GM10266 (cell line): ENCODE measurements around the gene DAPK1.

ENCODE experiments used
- DNase-seq: peaks from one replicate; pipeline ENCODE4 v3.0.0; 2012; ENCODE audit errors: extremely low spot score
- TF ChIP-seq, protein P1 (sequence below): IDR thresholded peaks from 2 replicates; pipeline ENCODE4 v1.5.1; 2012; ENCODE audit warnings: mild to moderate bottlenecking, low read depth; ENCODE audit not compliant: control insufficient read depth, insufficient read depth; ENCODE audit errors: missing control alignments

The DAPK1 gene

DNA sequence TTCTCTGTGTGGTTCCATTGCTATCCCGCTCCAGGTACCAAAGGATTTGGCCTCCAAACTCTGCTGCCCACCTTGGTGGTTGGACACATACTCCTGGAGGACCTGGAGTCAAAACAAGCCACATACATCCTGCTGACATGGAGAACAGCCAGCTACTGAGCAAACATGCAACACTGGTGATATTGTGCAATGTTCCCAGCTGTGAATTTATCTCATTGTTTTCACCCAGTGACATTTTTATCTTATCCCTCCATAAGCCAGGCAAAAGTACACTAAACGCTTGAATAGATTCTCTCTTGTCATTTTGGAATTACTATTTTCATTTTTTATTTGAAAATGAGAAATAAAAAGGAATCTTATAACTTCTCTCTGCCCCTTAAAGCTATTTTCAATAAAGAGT lies 217.2 kb downstream of the DAPK1 start:
- TF ChIP-seq, protein P1, sequence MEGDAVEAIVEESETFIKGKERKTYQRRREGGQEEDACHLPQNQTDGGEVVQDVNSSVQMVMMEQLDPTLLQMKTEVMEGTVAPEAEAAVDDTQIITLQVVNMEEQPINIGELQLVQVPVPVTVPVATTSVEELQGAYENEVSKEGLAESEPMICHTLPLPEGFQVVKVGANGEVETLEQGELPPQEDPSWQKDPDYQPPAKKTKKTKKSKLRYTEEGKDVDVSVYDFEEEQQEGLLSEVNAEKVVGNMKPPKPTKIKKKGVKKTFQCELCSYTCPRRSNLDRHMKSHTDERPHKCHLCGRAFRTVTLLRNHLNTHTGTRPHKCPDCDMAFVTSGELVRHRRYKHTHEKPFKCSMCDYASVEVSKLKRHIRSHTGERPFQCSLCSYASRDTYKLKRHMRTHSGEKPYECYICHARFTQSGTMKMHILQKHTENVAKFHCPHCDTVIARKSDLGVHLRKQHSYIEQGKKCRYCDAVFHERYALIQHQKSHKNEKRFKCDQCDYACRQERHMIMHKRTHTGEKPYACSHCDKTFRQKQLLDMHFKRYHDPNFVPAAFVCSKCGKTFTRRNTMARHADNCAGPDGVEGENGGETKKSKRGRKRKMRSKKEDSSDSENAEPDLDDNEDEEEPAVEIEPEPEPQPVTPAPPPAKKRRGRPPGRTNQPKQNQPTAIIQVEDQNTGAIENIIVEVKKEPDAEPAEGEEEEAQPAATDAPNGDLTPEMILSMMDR, result no peak
- DNase-seq, result no peak

DNA sequence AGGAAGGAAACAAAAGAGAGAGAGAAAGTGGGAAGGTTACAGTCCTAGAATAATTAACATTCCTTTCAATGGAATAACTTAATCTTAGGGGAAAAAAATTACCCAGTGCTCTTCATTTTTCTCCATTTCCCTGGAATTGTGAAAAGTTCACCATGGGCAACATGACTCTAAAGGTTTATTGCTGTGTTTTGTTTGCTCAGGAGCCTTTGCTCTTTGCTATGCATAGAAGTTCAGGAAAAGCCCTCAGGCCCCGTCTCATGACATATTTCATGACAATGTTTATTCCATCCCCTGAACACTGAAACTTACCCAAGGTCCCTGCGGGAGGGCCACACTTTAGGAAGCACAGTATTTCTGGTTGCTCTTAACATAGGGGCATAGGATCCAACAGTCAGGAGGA lies 218.5 kb downstream of the DAPK1 start:
- TF ChIP-seq, protein P1, result no peak
- no peak for DNase-seq

DNA sequence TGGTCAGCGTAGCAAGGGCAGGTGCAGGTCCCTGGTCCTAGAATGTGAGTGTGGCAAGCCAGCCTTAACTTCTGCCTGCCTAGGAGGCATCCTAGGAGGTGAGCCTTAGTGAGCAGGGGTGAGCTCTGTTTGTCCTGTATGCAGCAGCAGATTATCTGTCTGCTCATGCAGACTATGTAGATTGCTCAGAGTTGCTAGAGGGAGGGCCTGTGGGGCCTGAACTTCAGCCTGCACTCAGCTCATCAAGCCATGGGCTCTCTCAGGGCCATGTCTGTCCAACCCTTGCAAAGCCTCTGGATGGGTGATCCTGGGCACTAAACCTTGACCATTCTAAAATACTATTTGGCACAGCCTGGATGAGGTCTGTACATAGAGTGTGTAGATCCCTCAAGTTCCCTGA lies 219.8 kb downstream of the DAPK1 start:
- no peak for DNase-seq
- TF ChIP-seq, protein P1, result no peak

DNA sequence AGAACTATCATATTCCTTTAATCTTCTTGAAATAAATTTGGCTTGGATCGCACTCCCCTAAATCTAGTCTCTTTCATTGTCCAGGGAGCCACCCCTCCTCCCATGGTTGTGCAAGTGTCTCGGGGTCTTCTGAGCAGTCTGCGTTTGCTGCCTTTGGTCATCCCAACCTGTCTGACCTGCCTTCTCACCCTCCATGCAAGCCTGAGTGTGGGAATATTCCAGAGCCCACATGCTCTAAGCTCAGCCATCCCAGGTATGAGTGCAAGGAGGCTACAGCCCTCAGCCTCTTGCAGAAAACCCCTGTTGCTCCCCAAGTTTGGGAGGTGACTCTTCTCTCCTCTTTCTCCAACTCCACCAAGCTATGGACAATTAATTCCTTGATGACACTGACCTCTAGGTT lies 220.6 kb downstream of the DAPK1 start:
- DNase-seq, result no peak
- TF ChIP-seq, protein P1, result no peak

DNA sequence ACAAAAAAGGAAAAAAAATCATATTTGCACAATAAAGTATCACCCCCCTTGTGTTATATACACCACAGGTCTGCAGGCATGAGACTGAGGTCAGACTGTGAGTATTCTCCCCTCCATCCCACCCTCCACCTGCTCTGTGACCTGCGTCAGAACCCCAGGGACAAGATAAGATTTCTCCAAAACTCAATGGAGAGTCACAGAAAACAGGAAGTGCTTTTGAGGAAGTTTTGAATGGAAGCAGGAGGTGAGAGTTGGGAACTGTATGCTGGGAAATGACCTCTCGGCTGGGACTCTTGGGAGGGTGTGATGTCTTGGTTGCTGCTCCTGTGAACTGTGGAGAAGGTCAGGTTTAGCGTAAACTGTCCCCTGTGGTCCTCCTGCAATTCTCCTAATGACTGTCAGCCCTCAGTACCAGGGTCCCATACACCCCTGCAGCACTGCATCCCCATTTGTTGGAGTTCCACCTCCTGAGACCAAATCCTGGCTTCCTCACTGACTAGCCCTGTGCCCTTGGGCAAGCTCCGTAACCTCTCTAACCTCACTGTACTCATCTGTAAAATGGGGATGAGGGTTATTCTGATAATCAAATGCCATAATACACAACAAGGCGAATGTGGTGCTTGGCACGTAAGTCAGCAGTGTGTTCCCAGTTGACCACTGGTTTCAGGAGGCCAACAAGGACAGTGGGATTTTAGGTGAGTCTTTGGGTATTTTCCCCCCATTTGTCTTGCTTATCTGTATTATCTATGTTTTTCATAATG lies 221.4 kb downstream of the DAPK1 start:
- DNase-seq, result no peak
- TF ChIP-seq, protein P1, result no peak

DNA sequence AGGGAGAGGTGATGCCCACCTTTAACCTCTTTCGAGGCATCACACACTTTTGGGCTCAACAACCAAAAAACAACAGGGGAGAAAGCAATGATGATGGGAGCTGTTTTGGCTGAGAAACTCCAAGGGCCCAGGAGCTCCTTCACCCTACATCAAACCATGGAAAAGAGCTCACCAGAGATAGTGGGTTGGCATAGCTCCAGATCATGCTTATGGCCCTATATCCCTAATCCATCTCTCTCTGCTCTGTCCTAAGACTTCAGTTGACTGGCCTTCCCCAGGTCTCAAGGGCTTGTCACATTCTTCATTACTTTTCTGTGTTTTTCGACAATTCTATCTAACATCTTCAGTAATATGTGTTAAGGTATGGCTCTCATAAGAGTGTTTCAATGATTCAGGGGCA lies 222.5 kb downstream of the DAPK1 start:
- DNase-seq, result no peak
- TF ChIP-seq, protein P1, result no peak

DNA sequence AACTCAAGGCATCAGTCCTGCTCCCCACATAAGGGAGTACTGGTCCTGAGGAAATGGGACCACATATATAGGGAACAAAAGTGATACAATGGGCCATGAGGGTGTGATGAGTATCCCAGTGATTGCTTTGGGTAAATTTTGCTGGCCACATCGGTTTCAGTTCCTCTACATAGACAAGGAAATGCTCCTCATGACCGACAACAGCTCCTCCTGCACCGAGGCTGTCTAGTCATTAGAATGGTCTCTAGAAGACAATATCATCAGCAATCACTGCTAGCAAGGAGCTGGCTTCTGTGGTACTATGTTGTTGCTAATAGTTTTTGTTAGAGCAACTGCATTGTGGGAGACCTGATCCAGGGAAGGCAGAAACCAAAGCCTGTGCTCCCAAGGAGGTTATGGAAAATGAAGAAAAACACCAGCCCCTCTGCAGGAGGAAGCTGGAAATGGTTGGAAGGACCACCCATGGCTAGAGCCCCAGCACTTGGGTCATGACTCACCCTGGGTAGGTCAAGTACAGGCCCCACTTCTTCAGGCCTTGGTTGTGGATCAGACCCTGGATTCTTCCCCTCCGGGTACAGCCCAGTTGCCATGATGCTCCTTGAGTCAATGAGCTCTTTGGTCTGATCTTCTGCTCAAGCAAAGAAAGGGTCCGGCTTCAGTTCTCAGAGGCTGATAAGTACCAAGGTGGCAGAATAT lies 224.9 kb downstream of the DAPK1 start:
- TF ChIP-seq, protein P1, result no peak
- DNase-seq, result no peak
